Measurements from ENCODE around the gene EEIG1.
A peak's percentile ranks its signal among the peaks of the same experiment; 100 is the strongest.

Gene EEIG1

DNA sequence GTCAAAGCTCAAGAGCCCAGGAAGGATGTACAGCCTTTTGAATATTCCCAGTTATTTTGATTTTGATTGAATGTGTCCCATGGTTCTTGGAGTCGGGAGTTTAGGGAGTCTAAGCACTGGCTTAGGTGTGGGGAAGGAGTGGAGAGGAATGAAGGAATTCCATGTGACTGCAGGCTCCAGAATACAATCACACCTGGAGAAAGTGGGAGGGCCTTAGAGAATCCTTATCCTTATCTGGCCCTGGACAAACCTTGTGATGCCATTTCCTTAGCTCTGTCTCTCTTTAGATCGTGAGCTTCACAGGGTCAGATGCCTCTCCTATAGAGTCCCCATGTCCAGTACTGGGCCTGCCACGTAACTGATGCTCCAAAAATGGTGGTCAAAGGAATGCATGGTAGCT is 4.2 kb upstream of the EEIG1 start:
- TF ChIP-seq SUZ12 (IDR thresholded peaks at IDR 0.05; ENCODE audit: extremely low read depth, insufficient read depth, insufficient read length), result no peak
- no peak for TF ChIP-seq YY1 (IDR thresholded peaks at IDR 0.05; ENCODE audit: insufficient read depth, insufficient read length)
- TF ChIP-seq ZNF274 (IDR thresholded peaks at IDR 0.05; ENCODE audit: low read depth, low read length), result no peak
- Histone ChIP-seq H3K9ac (ENCODE audit: insufficient read length, low read depth) (no peak overlapping the region), H3K4me1 (ENCODE audit: insufficient read depth, insufficient read length) (peaks cover 19% of the 10 kb centered on the region), H3K4me3 (ENCODE audit: insufficient read length, low read depth) (no peak overlapping the region), H3K27me3 (ENCODE audit: insufficient read depth, insufficient read length) (no peaks in the 10 kb centered on the region), H3K9me3 (ENCODE audit: insufficient read depth, low read length) (no peaks in the 10 kb centered on the region), H3K36me3 (ENCODE audit: insufficient read depth, insufficient read length, low read length) (no peaks in the 10 kb centered on the region)
- no peak for DNase-seq (ENCODE audit: low read depth, low spot score)

- no peak for DNase-seq (ENCODE audit: low read depth, low spot score)
- no peaks in the 10 kb centered on the region for H3K9me3 ChIP-seq (ENCODE audit: insufficient read depth, low read length)
These were observed 3.1 kb upstream of the EEIG1 start for GRCh38 chr9:127983847-127984289.

DNA sequence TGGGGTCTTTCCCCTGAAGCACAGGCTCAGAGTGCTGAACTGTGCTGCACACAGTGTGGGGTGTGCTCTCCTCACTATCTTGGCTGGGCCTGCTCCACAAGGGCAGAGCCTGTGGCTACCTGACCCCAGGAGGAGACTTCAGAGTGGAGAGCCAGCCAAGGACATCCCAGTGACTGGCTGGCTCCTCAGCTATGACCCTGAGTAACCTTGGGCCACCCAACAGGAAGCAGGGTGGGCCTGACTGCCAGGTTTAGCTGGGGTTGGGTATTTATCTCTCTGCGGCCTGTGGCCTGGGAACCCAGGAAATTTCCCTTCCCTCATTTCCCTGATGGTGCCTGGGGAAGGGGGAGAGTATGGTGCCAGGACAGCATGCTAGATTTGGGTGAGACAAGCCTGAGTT is 2.1 kb upstream of the EEIG1 start:
- H3K4me1 ChIP-seq (ENCODE audit: insufficient read depth, insufficient read length), result peaks cover 17% of the 10 kb centered on the region
- no peak overlapping the region for H3K4me3 ChIP-seq (ENCODE audit: insufficient read length, low read depth)
- H3K9me3 ChIP-seq (ENCODE audit: insufficient read depth, low read length), result no peaks in the 10 kb centered on the region
- DNase-seq (ENCODE audit: low read depth, low spot score), result no peak
- no peaks in the 10 kb centered on the region for H3K36me3 ChIP-seq (ENCODE audit: insufficient read depth, insufficient read length, low read length)
- H3K27me3 ChIP-seq (ENCODE audit: insufficient read depth, insufficient read length), result no peaks in the 10 kb centered on the region
- no peak overlapping the region for H3K9ac ChIP-seq (ENCODE audit: insufficient read length, low read depth)
- TF ChIP-seq ZNF274 (IDR thresholded peaks at IDR 0.05; ENCODE audit: low read depth, low read length) (no peak), YY1 (IDR thresholded peaks at IDR 0.05; ENCODE audit: insufficient read depth, insufficient read length) (no peak), SUZ12 (IDR thresholded peaks at IDR 0.05; ENCODE audit: extremely low read depth, insufficient read depth, insufficient read length) (no peak)

More at GRCh38 chr9:127983847-127984289, 3.1 kb upstream of the EEIG1 start:
- H3K9ac ChIP-seq (ENCODE audit: insufficient read length, low read depth), result no peak overlapping the region
- H3K36me3 ChIP-seq (ENCODE audit: insufficient read depth, insufficient read length, low read length), result no peaks in the 10 kb centered on the region
- TF ChIP-seq ZNF274 (IDR thresholded peaks at IDR 0.05; ENCODE audit: low read depth, low read length) (no peak), YY1 (IDR thresholded peaks at IDR 0.05; ENCODE audit: insufficient read depth, insufficient read length) (no peak), SUZ12 (IDR thresholded peaks at IDR 0.05; ENCODE audit: extremely low read depth, insufficient read depth, insufficient read length) (no peak)
- H3K4me1 ChIP-seq (ENCODE audit: insufficient read depth, insufficient read length), result peaks cover 17% of the 10 kb centered on the region
- no peak overlapping the region for H3K4me3 ChIP-seq (ENCODE audit: insufficient read length, low read depth)
- H3K27me3 ChIP-seq (ENCODE audit: insufficient read depth, insufficient read length), result no peaks in the 10 kb centered on the region

DNA sequence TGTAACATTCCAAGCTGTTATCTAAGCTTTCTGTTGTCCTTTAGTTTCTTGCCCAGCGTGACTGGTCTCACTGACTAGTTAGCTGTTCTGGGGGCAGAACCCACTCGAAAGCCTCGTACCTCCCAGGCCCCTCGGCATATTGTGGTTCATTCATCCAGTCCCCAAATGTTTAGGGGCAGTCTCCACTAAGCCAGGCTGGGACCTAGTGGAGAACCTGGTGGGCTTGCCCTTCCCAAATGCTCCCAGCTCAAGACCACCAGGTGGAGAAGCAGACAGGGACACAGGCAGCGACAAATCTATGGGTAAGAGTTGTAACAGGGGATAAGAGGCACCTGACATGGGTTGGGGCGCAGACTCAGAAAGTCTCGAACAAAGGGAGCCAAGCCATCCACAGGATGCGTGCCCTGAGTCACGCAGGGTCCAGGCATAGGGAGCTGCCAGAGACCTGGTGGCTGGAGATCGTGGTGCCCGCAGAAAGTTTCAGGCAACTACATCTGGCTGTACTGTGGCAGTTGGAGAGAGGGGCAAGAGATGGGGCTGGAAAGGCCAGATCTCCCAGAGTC is 851 bp upstream of the EEIG1 start:
- no peaks in the 10 kb centered on the region for H3K9me3 ChIP-seq (ENCODE audit: insufficient read depth, low read length)
- no peak for TF ChIP-seq SUZ12 (IDR thresholded peaks at IDR 0.05; ENCODE audit: extremely low read depth, insufficient read depth, insufficient read length)
- no peak for TF ChIP-seq YY1 (IDR thresholded peaks at IDR 0.05; ENCODE audit: insufficient read depth, insufficient read length)
- TF ChIP-seq ZNF274 (IDR thresholded peaks at IDR 0.05; ENCODE audit: low read depth, low read length), result no peak
- H3K9ac ChIP-seq (ENCODE audit: insufficient read length, low read depth), result peak overlapping the region; percentile 79
- no peak for DNase-seq (ENCODE audit: low read depth, low spot score)
- H3K4me1 ChIP-seq (ENCODE audit: insufficient read depth, insufficient read length), result peaks cover 17% of the 10 kb centered on the region
- peaks cover 3% of the 10 kb centered on the region for H3K36me3 ChIP-seq (ENCODE audit: insufficient read depth, insufficient read length, low read length)
- H3K4me3 ChIP-seq (ENCODE audit: insufficient read length, low read depth), result peak overlapping the region; percentile 27
- H3K27me3 ChIP-seq (ENCODE audit: insufficient read depth, insufficient read length), result no peaks in the 10 kb centered on the region

GRCh38 chr9:127980060-127980705 is 606 bp downstream of the EEIG1 start:
- no peak for TF ChIP-seq SUZ12 (IDR thresholded peaks at IDR 0.05; ENCODE audit: extremely low read depth, insufficient read depth, insufficient read length)
- no peak for TF ChIP-seq YY1 (IDR thresholded peaks at IDR 0.05; ENCODE audit: insufficient read depth, insufficient read length)
- TF ChIP-seq ZNF274 (IDR thresholded peaks at IDR 0.05; ENCODE audit: low read depth, low read length), result no peak

GRCh38 chr9:127979333-127980059 is 1.3 kb downstream of the EEIG1 start:
- peak overlapping the region; percentile 93 for H3K9ac ChIP-seq (ENCODE audit: insufficient read length, low read depth)
- peak; percentile 7 for TF ChIP-seq YY1 (IDR thresholded peaks at IDR 0.05; ENCODE audit: insufficient read depth, insufficient read length)
- no peak for TF ChIP-seq ZNF274 (IDR thresholded peaks at IDR 0.05; ENCODE audit: low read depth, low read length)
- DNase-seq (ENCODE audit: low read depth, low spot score), result no peak
- peak overlapping the region; percentile 75 for H3K4me3 ChIP-seq (ENCODE audit: insufficient read length, low read depth)
- peaks cover 18% of the 10 kb centered on the region for H3K36me3 ChIP-seq (ENCODE audit: insufficient read depth, insufficient read length, low read length)
- H3K27me3 ChIP-seq (ENCODE audit: insufficient read depth, insufficient read length), result no peaks in the 10 kb centered on the region
- no peaks in the 10 kb centered on the region for H3K9me3 ChIP-seq (ENCODE audit: insufficient read depth, low read length)
- H3K4me1 ChIP-seq (ENCODE audit: insufficient read depth, insufficient read length), result peaks cover 33% of the 10 kb centered on the region

More at GRCh38 chr9:127980060-127980705, 606 bp downstream of the EEIG1 start:
- no peak for DNase-seq (ENCODE audit: low read depth, low spot score)
- peaks cover 17% of the 10 kb centered on the region for H3K36me3 ChIP-seq (ENCODE audit: insufficient read depth, insufficient read length, low read length)
- H3K4me3 ChIP-seq (ENCODE audit: insufficient read length, low read depth), result peak overlapping the region; percentile 75
- H3K9me3 ChIP-seq (ENCODE audit: insufficient read depth, low read length), result no peaks in the 10 kb centered on the region
- no peaks in the 10 kb centered on the region for H3K27me3 ChIP-seq (ENCODE audit: insufficient read depth, insufficient read length)
- peak overlapping the region; percentile 93 for H3K9ac ChIP-seq (ENCODE audit: insufficient read length, low read depth)
- H3K4me1 ChIP-seq (ENCODE audit: insufficient read depth, insufficient read length), result peaks cover 29% of the 10 kb centered on the region

- Histone ChIP-seq H3K9me3 (ENCODE audit: insufficient read depth, low read length) (no peaks in the 10 kb centered on the region), H3K4me1 (ENCODE audit: insufficient read depth, insufficient read length) (peaks cover 38% of the 10 kb centered on the region), H3K9ac (ENCODE audit: insufficient read length, low read depth) (peak overlapping the region; percentile 93), H3K36me3 (ENCODE audit: insufficient read depth, insufficient read length, low read length) (peaks cover 23% of the 10 kb centered on the region), H3K27me3 (ENCODE audit: insufficient read depth, insufficient read length) (no peaks in the 10 kb centered on the region), H3K4me3 (ENCODE audit: insufficient read length, low read depth) (peak overlapping the region; percentile 75)
- no peak for TF ChIP-seq ZNF274 (IDR thresholded peaks at IDR 0.05; ENCODE audit: low read depth, low read length)
- TF ChIP-seq YY1 (IDR thresholded peaks at IDR 0.05; ENCODE audit: insufficient read depth, insufficient read length), result no peak
- TF ChIP-seq SUZ12 (IDR thresholded peaks at IDR 0.05; ENCODE audit: extremely low read depth, insufficient read depth, insufficient read length), result no peak
- no peak for DNase-seq (ENCODE audit: low read depth, low spot score)
These were observed 1.8 kb downstream of the EEIG1 start for GRCh38 chr9:127979015-127979332.

Data from NT2/D1 (cell line).